Measurements from ENCODE around the gene REG1A.

Gene REG1A

GRCh38 chr2:79139423-79139822 lies 19.1 kb downstream of the REG1A start:
- no peak for DNase-seq (ENCODE audit: low read depth)
- TF ChIP-seq, protein P1, sequence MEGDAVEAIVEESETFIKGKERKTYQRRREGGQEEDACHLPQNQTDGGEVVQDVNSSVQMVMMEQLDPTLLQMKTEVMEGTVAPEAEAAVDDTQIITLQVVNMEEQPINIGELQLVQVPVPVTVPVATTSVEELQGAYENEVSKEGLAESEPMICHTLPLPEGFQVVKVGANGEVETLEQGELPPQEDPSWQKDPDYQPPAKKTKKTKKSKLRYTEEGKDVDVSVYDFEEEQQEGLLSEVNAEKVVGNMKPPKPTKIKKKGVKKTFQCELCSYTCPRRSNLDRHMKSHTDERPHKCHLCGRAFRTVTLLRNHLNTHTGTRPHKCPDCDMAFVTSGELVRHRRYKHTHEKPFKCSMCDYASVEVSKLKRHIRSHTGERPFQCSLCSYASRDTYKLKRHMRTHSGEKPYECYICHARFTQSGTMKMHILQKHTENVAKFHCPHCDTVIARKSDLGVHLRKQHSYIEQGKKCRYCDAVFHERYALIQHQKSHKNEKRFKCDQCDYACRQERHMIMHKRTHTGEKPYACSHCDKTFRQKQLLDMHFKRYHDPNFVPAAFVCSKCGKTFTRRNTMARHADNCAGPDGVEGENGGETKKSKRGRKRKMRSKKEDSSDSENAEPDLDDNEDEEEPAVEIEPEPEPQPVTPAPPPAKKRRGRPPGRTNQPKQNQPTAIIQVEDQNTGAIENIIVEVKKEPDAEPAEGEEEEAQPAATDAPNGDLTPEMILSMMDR (IDR thresholded peaks at IDR 0.05; ENCODE audit: insufficient read depth, low read depth, low read length, missing control alignments): no peak
- no peak overlapping the region for H3K4me3 ChIP-seq (ENCODE audit: low read length)

GRCh38 chr2:79155826-79156476 lies 35.7 kb downstream of the REG1A start:
- H3K4me3 ChIP-seq (ENCODE audit: low read length): no peak overlapping the region
- DNase-seq (ENCODE audit: low read depth): no peak
- TF ChIP-seq, protein P1 (IDR thresholded peaks at IDR 0.05; ENCODE audit: insufficient read depth, low read depth, low read length, missing control alignments): no peak

DNA sequence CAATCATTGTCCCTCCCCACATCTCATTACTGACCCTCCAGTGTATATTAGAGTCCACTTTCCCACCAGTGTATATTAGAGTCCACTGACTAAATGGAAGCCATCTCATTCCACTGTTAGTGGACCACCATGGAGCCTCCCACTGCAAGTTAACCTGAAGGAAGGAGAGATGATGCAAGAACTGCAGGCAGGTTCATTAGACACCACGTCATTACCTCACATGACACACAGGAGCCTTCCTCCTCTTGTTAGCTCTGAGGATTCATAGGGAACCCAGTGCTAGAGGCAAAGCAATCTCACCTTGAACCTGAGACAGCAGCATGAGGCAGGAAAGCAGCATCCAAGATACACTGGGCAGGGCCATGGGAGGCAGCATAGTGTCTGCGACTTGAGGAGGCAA lies 38.7 kb downstream of the REG1A start:
- H3K4me3 ChIP-seq (ENCODE audit: low read length): no peak overlapping the region
- no peak for DNase-seq (ENCODE audit: low read depth)
- TF ChIP-seq, protein P1 (IDR thresholded peaks at IDR 0.05; ENCODE audit: insufficient read depth, low read depth, low read length, missing control alignments): no peak

GRCh38 chr2:79159653-79160052 lies 39.4 kb downstream of the REG1A start, which contains the start of gene REG3A:
Gene REG3A, minus strand, starts transcription at chr2:79159753. Its CDS starts 348 bp downstream, at chr2:79159405.
- TF ChIP-seq, protein P1 (IDR thresholded peaks at IDR 0.05; ENCODE audit: insufficient read depth, low read depth, low read length, missing control alignments): no peak
- H3K4me3 ChIP-seq (ENCODE audit: low read length): no peak within 1 kb of the TSS
- DNase-seq (ENCODE audit: low read depth): no peak

DNA sequence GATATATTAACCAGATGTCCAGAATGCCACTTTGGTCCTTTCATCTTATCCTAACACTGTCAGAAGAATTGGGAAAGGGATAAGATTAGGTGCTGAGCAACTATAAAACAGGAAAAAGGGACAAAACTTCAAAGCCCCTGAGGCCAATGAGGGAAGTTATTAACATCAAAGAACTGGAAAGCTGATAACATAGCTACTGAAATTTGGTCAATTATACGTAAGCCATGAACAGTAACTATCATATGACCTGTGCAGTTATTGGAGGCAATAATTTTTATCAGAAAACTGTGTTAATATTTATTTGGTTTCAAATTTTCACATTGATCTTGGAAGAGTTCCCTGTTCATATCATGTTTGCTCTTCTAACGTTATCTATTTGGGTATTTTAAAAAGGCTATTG lies 41.8 kb downstream of the REG1A start:
- TF ChIP-seq, protein P1 (IDR thresholded peaks at IDR 0.05; ENCODE audit: insufficient read depth, low read depth, low read length, missing control alignments): no peak
- H3K4me3 ChIP-seq (ENCODE audit: low read length): no peak overlapping the region

GRCh38 chr2:79162801-79163200 lies 42.5 kb downstream of the REG1A start:
- H3K4me3 ChIP-seq (ENCODE audit: low read length): no peak overlapping the region
- TF ChIP-seq, protein P1 (IDR thresholded peaks at IDR 0.05; ENCODE audit: insufficient read depth, low read depth, low read length, missing control alignments): no peak
- DNase-seq (ENCODE audit: low read depth): no peak

More for the DNA sequence above, 41.8 kb downstream of the REG1A start:
- no peak for DNase-seq (ENCODE audit: low read depth)

All from epithelial cell of esophagus (primary cell).